ENCODE measurements around the gene ZNF649. TPM values are rescaled to one million over a fixed set of nuclear protein-coding genes. Genes with fewer than 3 reads are reported as not detected.

ZNF649 gene
- total RNA-seq, 4 donors from 2014 or later = 10.5 to 19.1 (median 14.9) TPM

- H3K27me3 ChIP-seq = no peaks in the 10 kb centered on the region
- H3K27ac ChIP-seq = peak overlapping the region in 1 of 3 donors; percentile 64
- intact Hi-C loops (cut with DNase I) = no loop called here
- no peak for DNase-seq
- 32 to 36% methylated on average over 3 of the region's 3 CpGs for WGBS, 2 donors
- no peaks in the 10 kb centered on the region for H3K9me3 ChIP-seq
- peaks cover 10 to 11% of the 10 kb centered on the region in 2 donors for H3K4me1 ChIP-seq
- TF ChIP-seq POLR2A (IDR thresholded peaks at IDR 0.05) (no peak), CTCF (IDR thresholded peaks at IDR 0.05) (no peak)
- H3K36me3 ChIP-seq = no peaks in the 10 kb centered on the region
- no peak overlapping the region for H3K4me3 ChIP-seq (replicated peaks in 1 of 3)
These were observed 389 bp upstream of the ZNF649 start for GRCh38 chr19:51905206-51905605.

GRCh38 chr19:51903192-51903591 lies 1.6 kb downstream of the ZNF649 start:
- peak overlapping the region in 1 of 3 donors; percentile 59 for H3K4me3 ChIP-seq (replicated peaks in 1 of 3)
- TF ChIP-seq POLR2A (IDR thresholded peaks at IDR 0.05) = no peak
- no peak for TF ChIP-seq CTCF (IDR thresholded peaks at IDR 0.05)
- H3K27ac ChIP-seq = no peak overlapping the region
- peaks cover 15 to 16% of the 10 kb centered on the region in 2 donors for H3K36me3 ChIP-seq
- 83 to 84% methylated on average over 8 of the region's 8 CpGs for WGBS, 2 donors
- H3K9me3 ChIP-seq = no peaks in the 10 kb centered on the region
- DNase-seq = no peak
- intact Hi-C loops (cut with DNase I) = no loop called here
- H3K27me3 ChIP-seq = no peaks in the 10 kb centered on the region
- H3K4me1 ChIP-seq = peaks cover 10 to 11% of the 10 kb centered on the region in 2 donors

- TF ChIP-seq CTCF (IDR thresholded peaks at IDR 0.05) = no peak
- no peak for TF ChIP-seq POLR2A (IDR thresholded peaks at IDR 0.05)
- no peaks in the 10 kb centered on the region for H3K27me3 ChIP-seq
- H3K36me3 ChIP-seq = peaks cover 26 to 27% of the 10 kb centered on the region in 2 donors
- H3K4me3 ChIP-seq (replicated peaks in 1 of 3) = no peak overlapping the region
- no peak for DNase-seq
- H3K4me1 ChIP-seq = peaks cover 10 to 11% of the 10 kb centered on the region in 2 donors
- no peaks in the 10 kb centered on the region for H3K9me3 ChIP-seq
- intact Hi-C loops (cut with DNase I) = no loop called here
- no peak overlapping the region for H3K27ac ChIP-seq
- WGBS, 2 donors = 88 to 90% methylated on average over 4 of the region's 4 CpGs
These were observed 3.0 kb downstream of the ZNF649 start for GRCh38 chr19:51901860-51902259.

- DNase-seq = no peak
- Histone ChIP-seq H3K4me3 (replicated peaks in 1 of 3) (no peak overlapping the region), H3K9me3 (no peaks in the 10 kb centered on the region), H3K36me3 (peaks cover 59 to 63% of the 10 kb centered on the region in 2 donors), H3K27ac (no peak overlapping the region), H3K27me3 (no peaks in the 10 kb centered on the region), H3K4me1 (peaks cover 6 to 8% of the 10 kb centered on the region in 2 donors)
- intact Hi-C loops (cut with DNase I) = loop anchor here (10.0 kb wide), 1 partner anchor 94 kb away; the partner anchor contains the start of gene ZNF350
- 94 to 98% methylated on average over 10 of the region's 10 CpGs for WGBS, 2 donors
- TF ChIP-seq POLR2A (IDR thresholded peaks at IDR 0.05) (no peak), CTCF (IDR thresholded peaks at IDR 0.05) (no peak)
These were observed 13.5 kb downstream of the ZNF649 start for GRCh38 chr19:51891193-51891747.

- Histone ChIP-seq H3K27ac (no peak overlapping the region), H3K4me3 (replicated peaks in 1 of 3) (no peak overlapping the region), H3K27me3 (no peaks in the 10 kb centered on the region), H3K9me3 (no peaks in the 10 kb centered on the region), H3K4me1 (peaks cover 6 to 8% of the 10 kb centered on the region in 2 donors), H3K36me3 (peaks cover 46 to 49% of the 10 kb centered on the region in 2 donors)
- DNase-seq = no peak
- TF ChIP-seq CTCF (IDR thresholded peaks at IDR 0.05) (no peak), POLR2A (IDR thresholded peaks at IDR 0.05) (no peak)
- intact Hi-C loops (cut with DNase I) = loop anchor here (10.0 kb wide), 1 partner anchor 95 kb away; the partner anchor contains the start of gene ZNF350
These were observed 14.9 kb downstream of the ZNF649 start for GRCh38 chr19:51889934-51890333.

All from thyroid gland (tissue), 4 donors.